Ramos (cell line): ENCODE measurements around the gene FCMR.
"Not testable (repeated sequence)": the region's sequence is repeated elsewhere in the genome, so short reads cannot be mapped to it uniquely, and the experiment has no call there.

Experiments used
- in situ Hi-C: fragments of 300-500 bp; cut with MboI; formaldehyde crosslinking; loops from one replicate; pipeline ENCODE4 v1.14.3; 2022; ENCODE audit warnings: low sequenced_read_pairs; ENCODE audit not compliant: unreplicated experiment

FCMR gene

GRCh38 chr1:206924592-206925105, 2.9 kb upstream of the FCMR start:
- in situ Hi-C loops, result no loop called here

- in situ Hi-C loops, result not testable (repeated sequence)
Observed at GRCh38 chr1:206923961-206924557, 2.3 kb upstream of the FCMR start.

GRCh38 chr1:206923009-206923960, 1.5 kb upstream of the FCMR start:
- in situ Hi-C loops, result no loop called here

GRCh38 chr1:206922524-206922923, 783 bp upstream of the FCMR start:
- in situ Hi-C loops, result no loop called here

GRCh38 chr1:206918076-206918475, 3.7 kb downstream of the FCMR start:
- in situ Hi-C loops, result loop anchor here (10.0 kb wide), 1 partner anchor 293 kb away; no protein-coding TSS in a partner anchor

GRCh38 chr1:206916000-206916709, 5.6 kb downstream of the FCMR start:
- in situ Hi-C loops, result loop anchor here (10.0 kb wide), 1 partner anchor 291 kb away; no protein-coding TSS in a partner anchor

- in situ Hi-C loops, result loop anchor here (10.0 kb wide), 1 partner anchor 290 kb away; no protein-coding TSS in a partner anchor
Observed at GRCh38 chr1:206915030-206915735, 6.6 kb downstream of the FCMR start.

- in situ Hi-C loops, result loop anchor here (5.0 to 10.0 kb wide), 2 partner anchors 187 to 289 kb away; no protein-coding TSS in a partner anchor
Observed at GRCh38 chr1:206913766-206914537, 7.8 kb downstream of the FCMR start.

- in situ Hi-C loops, result loop anchor here (5.0 to 10.0 kb wide), 2 partner anchors 185 to 288 kb away; no protein-coding TSS in a partner anchor
Observed at GRCh38 chr1:206912445-206913095, 9.2 kb downstream of the FCMR start.

GRCh38 chr1:206911064-206911663, 10.6 kb downstream of the FCMR start:
- in situ Hi-C loops, result loop anchor here (5.0 to 10.0 kb wide), 2 partner anchors 184 to 286 kb away; no protein-coding TSS in a partner anchor

- in situ Hi-C loops, result loop anchor here (5.0 to 10.0 kb wide), 2 partner anchors 183 to 285 kb away; no protein-coding TSS in a partner anchor
Observed at GRCh38 chr1:206909883-206910318, 11.8 kb downstream of the FCMR start.

- in situ Hi-C loops, result no loop called here
Observed at GRCh38 chr1:206909161-206909882, 12.4 kb downstream of the FCMR start.

- in situ Hi-C loops, result no loop called here
Observed at GRCh38 chr1:206908038-206908437, 13.7 kb downstream of the FCMR start.

- in situ Hi-C loops, result no loop called here
Observed at GRCh38 chr1:206907304-206907991, 14.3 kb downstream of the FCMR start.

GRCh38 chr1:206905295-206906164, 16.2 kb downstream of the FCMR start:
- in situ Hi-C loops, result no loop called here
